Mesodermal cell (in vitro differentiated cells): ENCODE measurements around the gene NAALADL2.
"Not testable (repeated sequence)": the region's sequence is repeated elsewhere in the genome, so short reads cannot be mapped to it uniquely, and the experiment has no call there.

Experiments
- H3K27ac ChIP-seq: 2 replicates; pipeline ENCODE4 v1.7.0; 2013; ENCODE audit warnings: mild to moderate bottlenecking, low read depth, low read length, moderate library complexity; ENCODE audit not compliant: severe bottlenecking
- H3K36me3 ChIP-seq: 2 replicates; pipeline ENCODE4 v1.7.1; 2013; ENCODE audit warnings: mild to moderate bottlenecking, low read length, moderate library complexity; ENCODE audit not compliant: control insufficient read depth, insufficient read depth
- H3K4me1 ChIP-seq: one replicate; pipeline ENCODE4 v1.7.1; 2013; ENCODE audit warnings: mild to moderate bottlenecking, low read length; ENCODE audit not compliant: insufficient read depth, control insufficient read depth, poor library complexity, severe bottlenecking
- H3K4me3 ChIP-seq: 2 replicates; pipeline ENCODE4 v1.7.0; 2013; ENCODE audit warnings: low read length, control low read depth, mild to moderate bottlenecking; ENCODE audit not compliant: insufficient read depth, poor library complexity, severe bottlenecking; ENCODE audit errors: extremely low read depth
- H3K9me3 ChIP-seq: 2 replicates; pipeline ENCODE4 v1.7.1; 2013; ENCODE audit warnings: mild to moderate bottlenecking, low read length, moderate library complexity; ENCODE audit not compliant: control insufficient read depth
- WGBS, 2 experiments: methylation state at CpG; one replicate each; pipeline ENCODE4 v1.1.5; 2013; ENCODE audit warnings: missing lambda C conversion rate in 2 of 2; ENCODE audit not compliant: insufficient coverage in 2 of 2; 5-methylcytosine and 5-hydroxymethylcytosine counted together

The NAALADL2 gene

DNA sequence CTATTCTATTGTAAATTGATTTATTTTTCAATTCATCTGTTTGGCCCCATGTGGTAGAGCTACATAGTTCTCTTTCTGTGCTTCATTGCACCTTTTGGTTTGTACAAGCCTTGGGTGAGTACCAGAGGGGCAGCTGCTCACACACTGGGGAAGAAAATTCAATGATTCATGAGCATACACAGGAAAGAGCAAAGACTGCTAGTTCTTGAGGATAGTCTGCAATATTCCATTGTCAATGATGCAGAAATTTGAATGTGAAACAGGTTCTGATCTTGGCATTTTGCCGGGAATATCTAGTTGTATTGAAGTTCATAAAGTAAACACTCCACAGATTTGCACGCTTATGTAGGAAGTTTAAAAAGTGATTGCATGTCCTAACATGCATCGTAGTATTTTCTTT lies 304.6 kb downstream of the NAALADL2 start:
- H3K4me3 ChIP-seq = no peak overlapping the region
- no peak overlapping the region for H3K27ac ChIP-seq
- no peaks in the 10 kb centered on the region for H3K9me3 ChIP-seq
- H3K4me1 ChIP-seq = no peaks in the 10 kb centered on the region
- WGBS, 2 experiments = 80% methylated on average over 1 of the region's 3 CpGs; no CpG with 5 or more reads in 1 of the 2 experiments
- H3K36me3 ChIP-seq = no peaks in the 10 kb centered on the region

DNA sequence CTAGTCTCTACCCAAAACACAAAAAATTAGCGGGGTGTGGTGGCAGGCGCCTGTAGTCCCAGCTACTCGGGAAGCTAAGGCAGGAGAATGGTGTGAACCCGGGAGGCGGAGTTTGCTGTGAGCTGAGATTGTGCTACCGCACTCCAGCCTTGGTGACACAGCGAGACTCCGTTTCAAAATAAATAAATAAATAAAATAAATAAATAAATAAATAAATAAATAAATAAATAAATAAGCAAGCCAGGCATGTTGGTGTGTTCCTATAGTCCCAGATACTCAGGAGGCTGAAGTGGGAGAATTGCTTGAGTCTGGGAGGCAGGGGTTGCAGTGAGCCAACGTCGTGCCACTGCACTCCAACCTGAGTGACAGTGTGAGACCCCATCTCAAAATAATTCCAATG lies 314.0 kb downstream of the NAALADL2 start:
- not testable (repeated sequence) for H3K27ac ChIP-seq, H3K9me3 ChIP-seq, H3K4me3 ChIP-seq, H3K4me1 ChIP-seq, H3K36me3 ChIP-seq
- WGBS, 2 experiments = 83 to 94% methylated on average over 1 to 4 of the region's 10 CpGs

- Histone ChIP-seq H3K36me3 (no peaks in the 10 kb centered on the region), H3K9me3 (no peaks in the 10 kb centered on the region), H3K4me3 (no peak overlapping the region), H3K4me1 (no peaks in the 10 kb centered on the region), H3K27ac (no peak overlapping the region)
- 50% methylated on average over 1 of the region's 3 CpGs; no CpG with 5 or more reads in 1 of the 2 experiments for WGBS, 2 experiments
These were observed 317.4 kb downstream of the NAALADL2 start for GRCh38 chr3:175176556-175176955.

DNA sequence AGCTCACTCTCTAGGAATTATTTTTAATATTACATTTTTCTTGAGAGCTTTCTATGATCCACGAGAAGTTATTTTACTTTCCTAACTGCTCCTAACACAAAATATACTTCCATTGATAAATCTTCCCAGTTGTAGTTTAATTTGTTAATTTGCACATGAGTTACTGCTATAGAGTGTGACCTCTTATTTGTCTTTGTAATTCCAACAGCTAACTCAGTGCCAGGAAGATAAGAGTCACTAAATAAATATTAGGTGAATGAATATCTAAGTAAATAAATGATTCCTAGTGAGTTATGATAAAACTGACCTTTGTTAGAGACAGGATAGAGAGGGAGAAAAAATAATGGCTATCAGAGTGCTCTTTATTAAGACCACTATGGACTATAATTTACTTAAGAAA lies 319.9 kb downstream of the NAALADL2 start:
- no peaks in the 10 kb centered on the region for H3K36me3 ChIP-seq
- WGBS, 2 experiments = no CpG with 5 or more reads among the region's 1 CpG

DNA sequence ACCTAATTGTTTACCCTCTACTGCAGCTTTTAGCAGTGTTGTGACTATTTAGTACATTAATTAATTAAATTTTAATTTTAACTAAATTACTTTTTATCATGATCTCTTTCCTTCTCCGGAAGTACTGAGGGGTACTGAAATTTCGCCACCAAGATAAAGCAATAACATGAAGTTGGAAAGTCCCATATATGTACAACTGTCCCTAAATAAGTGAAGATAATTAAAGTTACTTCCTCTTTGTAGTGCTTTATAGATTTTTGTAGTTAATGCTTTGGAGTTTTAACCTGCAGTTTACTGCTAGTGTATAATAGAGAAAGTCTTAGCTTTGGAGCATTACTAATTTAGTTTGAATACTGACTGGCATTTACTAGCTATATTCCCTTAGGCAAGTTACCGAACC lies 325.3 kb downstream of the NAALADL2 start:
- Histone ChIP-seq H3K4me3 (no peak overlapping the region), H3K36me3 (no peaks in the 10 kb centered on the region), H3K27ac (no peak overlapping the region), H3K4me1 (no peaks in the 10 kb centered on the region), H3K9me3 (no peaks in the 10 kb centered on the region)
- WGBS, 2 experiments = 100% methylated on average over 1 of the region's 3 CpGs

More for the DNA sequence above, 319.9 kb downstream of the NAALADL2 start:
- Histone ChIP-seq H3K27ac (no peak overlapping the region), H3K4me1 (no peaks in the 10 kb centered on the region), H3K4me3 (no peak overlapping the region), H3K9me3 (no peaks in the 10 kb centered on the region)

DNA sequence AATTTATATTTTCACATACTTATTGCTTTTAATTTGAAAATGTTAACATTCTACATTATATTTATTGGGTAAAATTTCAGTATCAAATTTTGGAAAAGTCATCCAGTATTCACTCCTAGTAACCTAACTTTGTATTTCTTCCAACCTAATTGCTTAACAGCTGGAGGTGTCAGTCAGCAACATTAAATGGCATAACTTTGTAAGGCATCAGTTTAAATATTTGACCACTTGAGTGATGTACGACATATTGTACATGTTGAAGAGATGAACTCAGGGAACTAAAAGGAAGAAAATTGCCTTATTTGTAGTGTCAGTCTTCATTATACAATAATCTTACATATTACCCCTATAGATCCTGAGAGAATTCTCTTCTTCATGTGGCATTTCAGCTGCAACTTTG lies 326.8 kb downstream of the NAALADL2 start:
- Histone ChIP-seq H3K9me3 (no peaks in the 10 kb centered on the region), H3K27ac (no peak overlapping the region), H3K4me1 (no peaks in the 10 kb centered on the region), H3K4me3 (no peak overlapping the region), H3K36me3 (no peaks in the 10 kb centered on the region)
- no CpG with 5 or more reads among the region's 1 CpG for WGBS, 2 experiments

DNA sequence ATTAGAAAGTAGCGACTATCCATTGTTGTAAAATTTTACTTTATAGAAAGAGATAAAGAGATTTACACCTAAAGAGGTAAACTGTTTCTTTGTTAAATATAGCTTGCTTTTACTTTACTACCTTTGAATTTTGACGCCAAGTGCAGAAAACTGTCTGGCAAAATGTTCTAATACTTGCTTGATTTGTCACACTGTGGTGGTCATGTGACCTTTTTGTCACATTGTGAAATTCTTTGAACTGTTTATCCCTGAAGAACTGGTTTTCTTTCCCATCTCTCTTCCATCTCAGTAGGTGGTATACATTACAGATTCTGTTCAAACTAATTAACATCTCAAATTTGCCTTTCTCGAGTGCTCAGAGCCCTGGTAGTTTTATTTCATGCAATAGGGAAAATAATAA lies 327.4 kb downstream of the NAALADL2 start:
- Histone ChIP-seq H3K4me1 (no peaks in the 10 kb centered on the region), H3K4me3 (no peak overlapping the region), H3K9me3 (no peaks in the 10 kb centered on the region), H3K36me3 (no peaks in the 10 kb centered on the region), H3K27ac (no peak overlapping the region)
- no CpG with 5 or more reads among the region's 3 CpGs for WGBS, 2 experiments

DNA sequence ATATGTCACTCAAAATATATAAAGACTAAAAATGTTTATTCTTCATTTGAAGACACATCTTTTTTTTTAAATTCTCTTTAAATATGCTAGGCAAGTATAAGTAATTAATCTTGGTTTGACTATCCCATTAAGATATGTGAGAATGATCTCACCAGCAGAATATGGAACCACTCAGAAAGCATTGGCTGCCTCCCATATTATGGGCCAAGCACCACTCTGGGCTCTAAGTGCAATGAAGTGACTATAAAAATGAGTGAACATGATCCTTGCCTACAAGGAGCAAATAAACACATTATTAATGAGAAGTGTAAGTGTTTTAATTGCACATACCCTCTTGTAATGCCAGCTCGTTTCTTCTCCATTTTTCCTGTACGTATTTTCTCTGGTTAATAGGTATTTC lies 328.5 kb downstream of the NAALADL2 start:
- no peak overlapping the region for H3K27ac ChIP-seq
- H3K4me1 ChIP-seq = no peaks in the 10 kb centered on the region
- no peak overlapping the region for H3K4me3 ChIP-seq
- WGBS, 2 experiments = no CpG with 5 or more reads among the region's 2 CpGs
- no peaks in the 10 kb centered on the region for H3K9me3 ChIP-seq
- no peaks in the 10 kb centered on the region for H3K36me3 ChIP-seq

GRCh38 chr3:175192536-175192935 lies 333.4 kb downstream of the NAALADL2 start:
- Histone ChIP-seq H3K4me3 (no peak overlapping the region), H3K9me3 (no peaks in the 10 kb centered on the region), H3K4me1 (no peaks in the 10 kb centered on the region), H3K27ac (no peak overlapping the region), H3K36me3 (no peaks in the 10 kb centered on the region)
- WGBS, 2 experiments = 100% methylated on average over 1 of the region's 3 CpGs; no CpG with 5 or more reads in 1 of the 2 experiments

DNA sequence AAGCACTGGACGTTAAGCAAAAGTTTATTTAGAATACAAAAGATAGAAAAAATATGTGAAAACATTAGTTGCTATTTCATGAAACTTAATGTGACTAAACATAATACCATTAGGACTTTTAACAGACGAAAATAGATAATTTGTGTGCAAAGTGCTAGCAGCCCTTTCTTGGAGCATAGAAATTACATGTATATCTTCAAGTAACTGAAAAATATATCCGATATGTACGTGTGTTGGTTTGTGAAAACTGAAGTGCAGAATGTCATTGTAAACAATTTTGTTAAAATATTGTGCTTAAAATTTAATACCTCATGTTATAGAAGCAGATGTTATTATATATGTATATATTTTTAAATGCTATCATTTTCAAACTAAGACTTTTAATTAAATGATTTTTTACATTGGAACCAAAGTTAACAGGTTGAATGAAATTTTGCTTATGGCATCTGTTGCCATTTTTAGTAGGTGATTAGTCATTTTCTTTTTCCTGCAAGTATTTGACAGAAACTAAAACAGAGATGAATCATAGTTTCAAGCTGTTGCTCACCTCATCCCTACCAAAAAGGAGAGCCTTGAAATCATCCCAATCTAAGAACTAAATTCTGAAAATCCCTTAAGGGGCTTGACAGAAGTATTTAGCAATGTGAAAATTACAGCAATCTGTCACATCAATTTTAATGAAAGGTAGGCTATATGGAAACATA lies 334.8 kb downstream of the NAALADL2 start:
- no peaks in the 10 kb centered on the region for H3K4me1 ChIP-seq
- no CpG with 5 or more reads among the region's 4 CpGs for WGBS, 2 experiments
- H3K9me3 ChIP-seq = no peaks in the 10 kb centered on the region
- H3K4me3 ChIP-seq = no peak overlapping the region
- no peak overlapping the region for H3K27ac ChIP-seq
- no peaks in the 10 kb centered on the region for H3K36me3 ChIP-seq

GRCh38 chr3:175198991-175199783 lies 340.1 kb downstream of the NAALADL2 start:
- Histone ChIP-seq H3K36me3 (no peaks in the 10 kb centered on the region), H3K4me1 (peaks cover 12% of the 10 kb centered on the region), H3K4me3 (no peak overlapping the region), H3K27ac (no peak overlapping the region), H3K9me3 (no peaks in the 10 kb centered on the region)
- WGBS, 2 experiments = 87 to 100% methylated on average over 2 to 4 of the region's 7 CpGs
